ENCODE data around the gene RRAD.

Gene RRAD

GRCh38 chr16:66934138-66934838 is 9.0 kb upstream of the RRAD start, which contains the start of gene CIAO2B (continued):
- TF ChIP-seq ZNF184 (tag by site-specific recombination; IDR thresholded peaks at IDR 0.05) = no peak
- 0 out of 2 replicates have a peak, but pooled peaks have one; percentile 61 for TF ChIP-seq ZSCAN30 (tag by site-specific recombination; IDR thresholded peaks at IDR 0.05)
- no peak for TF ChIP-seq YY1 (tag by site-specific recombination; IDR thresholded peaks at IDR 0.05)
- TF ChIP-seq ZNF266 (tag by site-specific recombination; IDR thresholded peaks at IDR 0.05; ENCODE audit: low read depth) = no peak
- TF ChIP-seq ZBTB17 (tag by site-specific recombination; IDR thresholded peaks at IDR 0.05) = peak; percentile 71; the same call in 1 of the 2 replicates
- TF ChIP-seq ZNF692 (tag by site-specific recombination; IDR thresholded peaks at IDR 0.05) = peak; percentile 78
- TF ChIP-seq ZNF174 (tag by site-specific recombination; IDR thresholded peaks at IDR 0.05) = no peak
- peak; percentile 84 for TF ChIP-seq GLIS1 (tag by site-specific recombination; IDR thresholded peaks at IDR 0.05)
- TF ChIP-seq ZBTB10 (tag by site-specific recombination; IDR thresholded peaks at IDR 0.05) = 0 out of 2 replicates have a peak, but pooled peaks have one; percentile 28
- TF ChIP-seq ZIC2 (tag by site-specific recombination; IDR thresholded peaks at IDR 0.05) = peak; percentile 97
- no peak for TF ChIP-seq ZNF280C (tag by site-specific recombination; IDR thresholded peaks at IDR 0.05)
- TF ChIP-seq ZNF843 (tag by site-specific recombination; IDR thresholded peaks at IDR 0.05) = peak; percentile 69; the same call in 1 of the 2 replicates
- TF ChIP-seq ZNF16 (tag by site-specific recombination; IDR thresholded peaks at IDR 0.05; ENCODE audit: low read depth) = no peak
- TF ChIP-seq ZBTB21 (tag by site-specific recombination; IDR thresholded peaks at IDR 0.05) = no peak
- no peak for TF ChIP-seq ZNF747 (tag by site-specific recombination; IDR thresholded peaks at IDR 0.05)
- TF ChIP-seq INSM2 (tag by site-specific recombination; IDR thresholded peaks at IDR 0.05) = 0 out of 2 replicates have a peak, but pooled peaks have one; percentile 35
- no peak; the same call in 1 of the 2 replicates for TF ChIP-seq GLIS2 (tag by site-specific recombination; IDR thresholded peaks at IDR 0.05)
- TF ChIP-seq ZNF639 (tag by site-specific recombination; IDR thresholded peaks at IDR 0.05) = no peak
- peak; percentile 78 for TF ChIP-seq ZBTB20 (tag by site-specific recombination; IDR thresholded peaks at IDR 0.05)
- peak; percentile 64 for TF ChIP-seq PRDM10 (tag by site-specific recombination; IDR thresholded peaks at IDR 0.05)
- no peak for TF ChIP-seq ZNF48 (tag by site-specific recombination; IDR thresholded peaks at IDR 0.05)

Data from HEK293 (cell line).